Measurements from ENCODE around the gene TNFRSF1B.

- TF ChIP-seq POLR2AphosphoS5 (IDR thresholded peaks at IDR 0.05) (no peak), POLR2A (IDR thresholded peaks at IDR 0.05) (no peak), CTCF (IDR thresholded peaks at IDR 0.05) (no peak)
Measured at GRCh38 chr1:12165342-12165741, 1.4 kb upstream of the TNFRSF1B start.
